ENCODE measurements around the gene IFNA6. TPM values are rescaled to one million over a fixed set of nuclear protein-coding genes. Genes with fewer than 3 reads are reported as not detected.
"Not testable (repeated sequence)": the region's sequence is repeated elsewhere in the genome, so short reads cannot be mapped to it uniquely, and the experiment has no call there.

IFNA6 gene
- not detected in 2 replicates for total RNA-seq

DNA sequence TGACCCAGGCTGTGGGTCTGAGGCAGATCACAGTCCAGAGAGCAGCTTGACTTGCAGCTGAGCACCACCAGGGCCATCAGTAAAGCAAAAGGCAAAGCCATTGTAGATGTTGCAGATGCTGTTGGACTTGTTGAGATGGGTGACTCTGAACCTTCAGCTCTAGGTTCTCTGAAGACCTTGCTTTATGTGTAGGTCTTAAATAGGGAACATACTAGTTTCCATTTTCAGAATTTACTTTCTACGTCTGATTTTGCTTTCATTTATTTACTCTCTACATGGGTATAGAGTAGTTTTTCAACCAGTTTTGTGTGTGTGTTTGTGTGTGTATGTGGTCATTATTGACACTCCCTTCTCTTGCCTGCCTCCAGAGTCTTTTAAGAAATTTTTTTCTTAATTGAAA lies at the start of gene IFNA6:
IFNA6 (minus strand) TSS at position 101 of the 400 bp plus-strand sequence; CDS start at position 101, 0 bp downstream.
- intact Hi-C loops (cut with micrococcal nuclease) = no loop called here

DNA sequence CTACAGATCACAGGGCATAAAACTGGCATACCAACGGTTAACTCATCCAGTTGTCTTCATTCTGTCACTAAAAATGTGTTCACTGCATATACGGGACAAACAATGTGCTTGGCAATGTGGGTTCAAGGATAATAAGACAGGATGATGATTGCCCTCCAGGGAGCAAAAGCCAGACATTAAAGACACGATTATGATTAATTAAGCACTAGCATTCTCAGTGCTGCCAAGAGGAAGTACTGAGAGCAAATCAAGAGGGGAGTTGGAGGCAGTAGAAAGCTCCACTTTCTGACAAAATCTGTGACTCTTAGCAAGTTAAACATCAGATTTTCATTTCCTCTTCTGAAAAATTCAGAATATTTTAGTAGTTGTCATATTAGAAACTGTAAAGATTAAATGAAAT lies 49.3 kb upstream of the IFNA6 start:
- intact Hi-C loops (cut with micrococcal nuclease) = loop anchor here (10.0 kb wide), 1 partner anchor 165 kb away; no protein-coding TSS in a partner anchor

DNA sequence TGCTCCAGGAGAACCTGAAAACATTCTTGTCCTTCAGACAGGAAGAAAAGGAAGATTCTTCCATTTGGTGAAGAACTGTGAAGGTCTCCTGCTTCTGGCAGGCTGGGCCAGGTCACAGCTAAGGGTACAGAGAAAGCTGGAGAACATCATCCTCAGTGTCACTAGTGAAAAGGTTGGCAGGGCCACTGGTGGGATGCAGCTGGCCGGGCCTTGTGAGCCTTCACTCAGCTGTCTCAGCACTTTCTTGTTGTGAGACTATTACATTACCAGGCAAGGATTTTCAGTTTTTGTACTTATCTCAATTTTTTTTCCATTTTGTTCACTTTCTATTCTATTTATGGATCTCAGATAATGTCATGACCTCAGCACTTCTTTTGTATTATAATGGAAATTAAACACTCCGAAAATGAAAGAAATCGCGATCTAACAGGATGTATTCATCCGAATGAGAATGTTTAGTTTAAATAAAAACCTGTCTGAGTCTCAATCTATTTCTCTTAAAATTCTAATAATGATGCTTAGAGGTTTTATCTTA lies 48.3 kb upstream of the IFNA6 start:
- intact Hi-C loops (cut with micrococcal nuclease) = loop anchor here (10.0 kb wide), 1 partner anchor 164 kb away; no protein-coding TSS in a partner anchor

DNA sequence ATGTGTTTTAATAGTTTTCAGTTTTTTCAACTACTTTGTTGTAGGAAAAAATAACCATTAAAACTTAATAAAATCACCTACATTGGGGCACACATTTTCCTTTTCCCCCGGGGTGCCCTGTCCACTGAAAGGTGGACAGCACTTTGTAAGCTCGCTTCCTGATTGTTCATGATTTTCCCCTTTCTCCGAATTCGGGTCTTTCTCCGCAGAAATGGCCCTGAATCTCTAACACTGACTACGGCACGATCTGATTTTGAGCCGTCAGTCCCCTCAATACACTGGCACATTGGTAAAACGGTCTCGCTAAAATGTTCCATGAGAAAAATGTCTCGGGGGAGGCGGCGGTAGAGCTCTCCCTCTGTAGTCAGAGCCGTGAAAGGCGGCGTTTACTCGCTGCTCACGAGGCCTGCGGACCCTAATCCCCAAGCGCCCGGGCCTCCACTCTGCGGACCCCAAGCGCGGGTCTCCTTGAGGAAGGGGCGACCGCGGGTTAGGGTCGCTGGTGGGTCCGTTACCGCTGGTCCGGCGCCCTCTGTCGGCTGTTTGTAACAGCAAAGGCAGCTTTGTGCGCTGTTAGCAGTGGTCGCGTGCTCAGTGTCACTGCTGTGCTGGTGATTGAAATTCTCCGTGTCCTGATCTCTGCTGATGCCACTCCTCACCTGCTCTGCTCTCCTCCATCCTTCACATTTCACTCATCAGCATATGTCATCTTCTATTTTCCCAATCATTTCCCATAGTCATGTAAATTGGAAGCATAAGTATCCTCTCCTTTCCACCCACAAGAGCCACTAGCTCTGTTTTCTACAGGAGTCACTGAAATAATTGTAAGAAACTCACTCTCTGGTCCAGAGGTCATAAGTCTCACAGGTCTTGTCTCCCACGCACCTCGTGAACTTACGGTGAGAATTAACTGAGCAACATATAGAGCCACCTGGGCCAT lies 45.4 kb upstream of the IFNA6 start:
- intact Hi-C loops (cut with micrococcal nuclease) = loop anchor here (1.0 to 10.0 kb wide), 5 partner anchors 38 to 161 kb away; partner anchors contain the start of gene KLHL9

DNA sequence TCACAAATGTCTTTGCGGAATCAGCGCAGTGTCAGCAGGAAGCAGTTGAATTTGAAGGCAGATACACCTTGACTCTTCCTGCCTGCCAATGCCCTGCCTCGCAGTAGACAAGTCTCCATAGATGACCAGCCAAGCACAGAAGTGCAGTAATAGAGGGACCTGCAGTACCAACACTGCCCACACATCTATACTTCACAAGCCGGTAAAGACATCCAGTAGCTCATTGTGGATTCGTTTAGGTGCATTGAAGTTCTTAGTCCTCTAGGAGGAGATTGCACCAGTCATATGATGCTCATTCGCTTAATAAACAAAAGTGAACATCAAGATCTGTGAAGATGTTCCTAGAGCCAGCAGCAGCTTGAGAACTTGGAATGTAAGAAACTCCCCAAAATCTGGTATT lies 41.6 kb upstream of the IFNA6 start:
- intact Hi-C loops (cut with micrococcal nuclease) = loop anchor here (10.0 kb wide), 1 partner anchor 157 kb away; no protein-coding TSS in a partner anchor

DNA sequence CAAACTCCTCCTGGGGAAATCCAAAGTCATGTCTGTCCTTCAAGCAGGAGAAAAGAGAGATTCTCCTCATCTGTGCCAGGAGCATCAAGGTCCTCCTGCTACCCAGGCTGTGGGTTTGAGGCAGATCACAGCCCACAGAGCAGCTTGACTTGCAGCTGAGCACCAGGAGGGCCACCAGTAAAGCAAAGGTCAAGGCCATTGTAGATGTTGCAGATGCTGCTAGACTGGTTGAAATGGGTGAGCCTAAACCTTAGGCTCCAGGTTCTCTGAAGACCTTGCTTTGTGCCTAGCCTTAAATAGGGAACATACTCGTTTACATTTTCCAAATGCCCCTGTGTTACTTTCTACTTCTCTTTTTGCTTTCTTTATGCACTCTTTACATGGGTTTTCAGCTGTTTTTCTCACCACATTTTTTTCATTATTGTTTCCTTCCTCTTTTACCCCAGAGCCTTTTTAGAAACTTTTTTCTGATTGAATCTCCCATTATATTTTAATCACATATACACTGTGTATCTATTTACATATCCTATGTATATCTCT lies 34.5 kb upstream of the IFNA6 start, which contains the start of gene IFNA2:
IFNA2 (minus strand) TSS at position 268 of the 540 bp plus-strand sequence; CDS start at position 199, 69 bp downstream.
- intact Hi-C loops (cut with micrococcal nuclease) = no loop called here

DNA sequence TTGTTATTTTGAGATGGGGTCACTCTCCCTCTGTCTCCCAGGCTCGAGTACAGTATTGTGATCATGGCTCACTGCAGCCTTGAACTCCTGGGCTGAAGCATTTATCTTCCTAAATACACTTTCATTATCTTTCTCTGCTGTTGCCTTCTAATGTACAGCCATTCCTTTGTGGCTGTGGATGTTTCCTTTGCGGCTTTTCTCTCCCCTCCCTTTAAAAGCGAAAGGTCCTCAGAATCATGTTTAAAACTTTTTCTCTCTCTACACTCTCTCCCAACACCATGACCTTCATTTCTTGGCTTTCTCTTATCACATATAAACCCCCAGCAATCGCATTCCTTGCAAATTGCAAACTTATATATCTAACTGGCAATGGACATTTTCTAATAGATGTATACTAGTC lies 32.9 kb upstream of the IFNA6 start:
- intact Hi-C loops (cut with micrococcal nuclease) = no loop called here

DNA sequence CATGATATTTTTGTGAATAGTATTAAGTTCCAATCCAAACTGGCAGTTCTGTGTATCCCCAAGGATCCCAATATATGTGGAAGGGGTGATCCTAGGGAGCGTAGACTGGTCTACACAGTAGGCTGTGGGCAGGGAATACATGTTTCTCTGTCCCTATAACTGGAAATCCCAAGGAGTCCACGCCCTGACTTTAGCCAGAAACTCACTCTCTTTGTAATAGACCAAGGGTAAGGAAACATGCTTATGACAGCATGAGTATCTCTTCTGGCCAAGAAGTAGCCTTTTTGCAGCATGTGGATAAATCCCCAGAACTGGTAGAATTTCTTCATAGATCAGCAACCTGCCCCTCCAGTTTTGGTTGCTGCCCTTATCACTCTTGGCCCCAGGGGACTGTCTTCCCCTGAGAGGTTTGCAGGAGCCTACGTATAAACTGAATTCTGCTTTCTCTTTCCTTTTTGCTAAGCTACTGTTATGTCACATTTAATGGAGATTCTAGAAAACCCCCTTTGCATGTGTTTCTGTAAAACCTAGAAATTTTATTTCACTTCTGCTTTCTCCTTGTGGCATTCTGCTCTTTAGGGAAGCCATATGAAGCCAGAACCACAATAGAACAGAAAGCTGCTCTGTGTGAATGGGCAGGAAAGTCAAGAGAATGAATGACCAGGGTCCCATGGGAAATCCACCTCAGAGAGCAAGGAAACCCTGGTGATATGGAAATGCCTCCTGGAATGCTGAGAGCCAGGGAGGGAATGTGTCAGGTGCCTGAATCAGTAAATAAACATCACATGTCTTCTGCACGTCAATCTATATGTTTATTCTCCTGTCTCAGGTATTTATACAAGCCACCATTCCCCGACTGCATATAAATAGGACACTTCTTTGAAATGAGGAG lies 31.0 kb upstream of the IFNA6 start:
- intact Hi-C loops (cut with micrococcal nuclease) = loop anchor here (1.0 kb wide), 2 partner anchors 24 to 45 kb away; no protein-coding TSS in a partner anchor

DNA sequence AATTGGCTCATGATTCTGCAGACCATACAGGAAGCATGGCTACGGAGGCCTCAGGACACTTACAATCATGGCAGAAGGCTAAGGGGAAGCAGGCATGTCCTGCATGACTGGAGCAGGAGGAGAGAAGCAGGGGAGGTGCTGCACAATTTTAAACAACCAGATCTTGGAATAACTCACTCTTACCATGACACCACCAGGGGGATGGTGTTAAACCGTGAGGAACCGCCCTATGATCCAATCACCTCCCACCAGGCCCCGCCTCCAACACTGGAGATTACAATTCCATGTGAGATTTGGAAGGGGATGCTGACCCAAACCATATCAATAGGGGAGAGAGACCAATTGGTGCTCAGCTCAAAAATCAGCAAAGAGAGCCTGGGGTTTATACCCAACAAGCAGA lies 20.8 kb upstream of the IFNA6 start:
- intact Hi-C loops (cut with micrococcal nuclease) = not testable (repeated sequence)

DNA sequence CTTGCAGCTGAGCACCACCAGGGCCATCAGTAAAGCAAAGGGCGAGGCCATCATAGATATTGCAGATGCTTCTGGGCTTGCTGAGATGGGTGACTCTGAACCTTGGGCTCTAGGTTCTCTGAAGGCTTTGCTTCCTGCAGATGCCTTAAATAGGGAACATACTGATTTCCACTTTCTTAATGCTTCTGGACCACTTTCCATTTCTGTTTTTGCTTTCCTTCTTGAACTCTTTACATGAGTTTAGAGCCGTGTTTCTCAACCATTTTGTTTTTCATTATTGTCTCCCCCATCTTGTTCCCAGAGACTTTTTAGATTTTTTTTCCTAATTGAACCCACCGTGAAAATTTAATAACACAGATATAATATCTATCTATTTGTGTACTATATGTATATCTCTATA lies 17.3 kb upstream of the IFNA6 start, which contains the start of gene IFNA13:
IFNA13 (minus strand) TSS at position 101 of the 400 bp plus-strand sequence; CDS start at position 54, 47 bp downstream.
- intact Hi-C loops (cut with micrococcal nuclease) = no loop called here

DNA sequence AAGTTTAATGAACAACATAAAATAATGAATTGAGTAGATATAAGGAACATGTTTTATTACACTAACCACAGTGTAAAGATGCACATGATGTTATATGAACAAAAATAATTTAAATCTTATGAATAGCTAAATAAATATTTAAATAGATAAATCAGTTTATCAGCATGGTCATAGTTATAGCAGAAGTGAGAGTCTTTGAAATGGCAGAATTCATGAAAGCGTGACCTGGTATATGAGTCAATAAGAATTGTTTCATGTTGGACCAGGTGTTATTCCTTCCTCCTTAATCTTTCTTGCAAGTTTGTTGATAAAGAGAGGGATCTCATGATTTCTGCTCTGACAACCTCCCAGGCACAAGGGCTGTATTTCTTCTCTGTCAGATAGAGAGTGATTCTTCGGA lies 16.5 kb upstream of the IFNA6 start:
- intact Hi-C loops (cut with micrococcal nuclease) = not testable (repeated sequence)

DNA sequence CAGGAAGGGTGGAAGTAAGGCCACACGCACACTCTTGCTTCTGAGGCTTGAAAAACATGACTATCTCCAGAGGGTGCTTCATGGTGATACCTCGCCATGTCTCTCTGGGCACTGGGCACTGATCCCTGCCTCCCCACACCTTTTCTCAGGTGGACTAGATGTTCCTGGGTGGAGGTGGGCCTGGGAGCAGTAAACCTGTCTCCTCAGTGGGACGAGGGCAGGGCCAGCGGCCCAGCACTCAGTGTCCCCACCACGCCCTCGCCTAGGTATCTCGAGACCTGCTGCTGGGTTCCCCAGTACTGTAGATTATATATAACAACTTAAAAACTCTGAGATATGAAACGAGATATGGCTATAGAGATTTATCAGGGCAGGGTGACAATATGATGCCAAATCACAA lies 11.6 kb upstream of the IFNA6 start:
- intact Hi-C loops (cut with micrococcal nuclease) = no loop called here

DNA sequence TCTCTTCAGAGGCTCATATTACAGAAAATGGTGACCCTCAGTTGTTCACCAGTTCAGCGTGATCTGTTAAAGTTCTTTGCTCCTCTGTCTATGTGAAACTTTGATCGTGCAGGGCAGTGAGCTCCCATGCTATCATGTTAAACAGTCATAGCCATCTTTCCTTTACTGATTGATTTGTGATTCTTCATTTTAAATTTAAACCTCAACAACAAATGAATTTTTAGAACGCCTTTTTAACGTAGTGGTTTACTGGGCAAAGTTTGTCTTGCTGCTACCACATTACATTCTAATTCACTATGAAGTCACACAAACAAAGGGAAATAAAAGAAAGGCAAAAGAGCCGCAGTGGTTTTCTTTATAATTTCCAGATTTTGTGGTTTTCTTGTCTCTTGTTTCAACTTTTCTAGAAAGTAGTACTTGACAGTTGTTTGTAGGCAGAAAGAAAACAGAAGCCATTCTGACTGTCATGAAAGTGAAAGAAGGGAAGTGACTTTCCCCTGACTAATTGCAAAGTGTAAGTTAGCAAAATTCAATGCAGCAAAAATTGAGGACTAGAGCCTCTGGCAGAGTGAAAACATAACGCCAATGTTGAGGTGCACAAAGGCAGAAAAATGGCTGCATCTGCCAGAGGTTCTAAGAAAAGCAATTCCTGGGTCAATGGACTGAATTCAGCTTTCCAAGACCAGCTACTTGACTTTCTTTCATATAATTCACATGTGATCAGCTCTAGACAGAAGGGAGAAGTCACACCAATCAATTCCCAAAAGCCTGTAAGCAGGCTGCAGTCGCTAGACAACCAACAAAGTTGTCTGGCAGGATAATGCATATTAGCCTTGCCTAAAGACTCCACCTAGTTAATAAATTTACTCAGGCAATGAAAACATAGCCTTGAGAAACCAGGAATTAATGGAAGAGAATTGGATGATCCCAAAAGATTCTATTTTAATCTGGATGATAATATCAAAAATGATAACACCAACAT lies 7.1 kb upstream of the IFNA6 start:
- intact Hi-C loops (cut with micrococcal nuclease) = loop anchor here (1.0 kb wide), 3 partner anchors 22 to 39 kb away; partner anchors contain the start of gene KLHL9

DNA sequence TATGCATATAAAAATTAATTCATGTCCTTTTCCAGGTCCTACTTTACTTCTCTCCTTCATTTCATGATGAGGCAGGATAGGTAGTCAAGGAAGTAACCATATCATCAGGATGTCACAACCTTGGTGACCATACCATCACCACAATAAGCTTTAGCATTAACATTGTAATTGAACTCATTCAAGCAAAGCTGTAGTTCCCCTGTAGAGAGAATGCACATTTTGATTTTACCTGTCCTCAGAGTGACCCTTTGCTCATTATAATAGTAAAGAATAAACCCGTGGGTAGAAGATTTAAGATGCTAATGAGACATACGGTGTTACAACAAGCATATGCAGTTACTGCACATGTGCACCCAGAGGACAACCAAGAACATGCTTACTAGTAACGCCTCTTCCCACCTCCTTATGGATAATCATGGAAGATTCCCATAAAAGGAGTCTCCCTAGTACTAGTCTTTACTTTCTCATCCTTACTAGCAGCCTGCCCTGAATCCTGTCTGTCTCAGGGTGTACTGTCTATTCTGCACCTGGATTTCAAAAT lies 2.2 kb downstream of the IFNA6 start:
- intact Hi-C loops (cut with micrococcal nuclease) = no loop called here

DNA sequence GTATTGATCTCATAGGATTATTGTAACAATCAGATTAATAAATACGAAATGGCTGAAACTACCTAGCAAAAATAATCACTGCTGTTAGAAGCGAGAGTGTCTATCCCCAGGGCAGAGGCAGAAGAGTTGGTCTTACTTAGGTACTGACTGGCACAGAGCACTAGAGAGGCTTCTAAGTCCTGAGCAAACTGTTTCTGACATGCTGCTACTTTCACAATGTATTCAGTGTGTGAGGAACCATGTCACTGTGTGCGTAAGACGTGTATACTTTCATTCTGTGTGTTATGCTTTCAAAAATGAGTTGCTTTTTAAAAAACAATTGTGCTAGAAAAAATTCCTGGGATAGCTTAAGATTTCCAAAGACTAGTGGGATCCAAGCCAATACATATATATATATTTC lies 10.0 kb downstream of the IFNA6 start:
- intact Hi-C loops (cut with micrococcal nuclease) = no loop called here

DNA sequence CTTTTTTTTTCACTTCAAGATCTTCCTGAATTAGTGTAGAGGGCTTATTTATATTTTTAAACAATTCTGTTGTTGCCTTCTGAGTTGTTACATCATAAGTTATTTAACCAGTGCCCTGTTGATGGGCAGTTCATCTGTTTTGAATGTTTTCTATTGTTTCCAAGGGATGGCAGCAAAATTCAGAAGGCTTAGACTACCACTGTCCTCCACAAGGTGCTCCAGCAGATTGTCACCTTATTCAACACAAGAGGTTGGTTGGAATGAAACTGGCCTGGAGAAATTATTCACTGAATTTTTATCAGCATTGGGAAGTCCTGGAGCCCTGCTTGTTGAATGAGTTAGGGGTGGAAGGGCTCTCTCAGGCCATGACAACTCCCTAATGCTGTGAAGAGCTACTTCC lies 14.2 kb downstream of the IFNA6 start:
- intact Hi-C loops (cut with micrococcal nuclease) = loop anchor here (1.0 to 10.0 kb wide), 2 partner anchors 45 to 658 kb away; partner anchors contain the start of genes CDKN2A and CDKN2B-AS1

DNA sequence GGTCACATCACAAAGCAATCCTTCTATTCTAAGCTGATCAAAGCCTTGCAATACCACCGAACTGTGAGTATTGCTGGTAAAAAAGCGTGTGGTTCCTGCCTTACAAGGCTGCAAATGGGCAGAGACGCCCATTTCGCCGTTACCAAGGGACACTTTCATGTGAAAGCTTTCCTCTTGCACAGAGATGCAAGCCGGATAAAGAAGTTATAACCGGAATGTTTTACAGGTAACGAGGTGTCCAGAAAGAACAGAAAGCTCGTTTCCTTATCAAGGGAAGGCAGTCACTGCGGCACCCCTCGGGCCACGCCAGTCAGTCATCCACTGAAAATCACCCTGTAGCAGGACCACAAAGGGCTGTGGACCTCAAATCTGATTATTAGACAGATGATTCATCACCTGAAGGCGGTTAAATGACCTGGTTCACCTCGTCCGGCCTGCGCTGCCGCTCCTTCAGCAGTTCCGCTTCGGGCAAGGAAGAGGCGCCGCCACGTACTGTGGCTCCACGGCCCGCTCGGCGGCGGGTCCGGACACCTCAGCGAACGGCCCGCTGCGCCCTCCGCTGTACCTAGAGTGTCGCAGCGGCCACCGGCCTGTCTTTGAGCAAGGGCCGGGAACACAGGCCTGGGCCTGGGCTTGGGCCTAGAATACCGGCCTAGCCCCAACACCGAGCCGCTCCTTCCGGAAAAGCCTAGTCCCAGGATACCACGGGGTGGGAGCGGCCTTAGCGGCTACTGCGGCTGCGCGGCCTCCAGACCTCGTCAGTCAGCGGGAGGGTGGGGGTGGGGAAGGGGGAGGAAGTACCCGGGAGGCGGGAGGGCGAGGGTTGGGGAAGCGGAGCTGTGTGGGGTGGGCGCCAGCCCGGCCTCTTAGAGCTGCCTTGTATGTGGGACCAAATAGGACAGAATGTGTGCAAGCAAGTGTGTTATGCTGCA lies 15.7 kb downstream of the IFNA6 start, which contains the start of gene KLHL9:
KLHL9 (minus strand) TSS at position 704 of the 932 bp plus-strand sequence; CDS start at position 159, 545 bp downstream.
- intact Hi-C loops (cut with micrococcal nuclease) = loop anchor here (1.0 to 10.0 kb wide), 5 partner anchors 22 to 660 kb away; partner anchors contain the start of genes CDKN2A, CDKN2B-AS1 and MTAP

DNA sequence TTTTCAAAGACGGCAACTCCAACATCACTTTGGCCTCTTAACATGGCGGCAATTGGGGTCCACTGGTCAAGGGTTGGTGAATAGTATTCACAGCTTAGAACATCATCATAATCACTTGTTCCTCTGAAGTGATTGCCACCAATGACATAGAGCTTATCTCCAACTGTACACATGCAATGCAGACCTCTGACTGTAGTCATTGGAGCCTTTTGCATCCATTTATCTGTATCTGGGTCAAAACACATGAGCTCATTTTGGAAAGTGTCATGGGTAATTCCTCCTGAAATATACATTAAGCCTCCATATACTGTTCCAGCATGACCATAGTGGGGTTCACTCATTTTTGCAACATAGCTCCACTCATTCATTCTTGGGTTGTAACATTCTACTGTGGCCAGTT lies 17.5 kb downstream of the IFNA6 start:
- intact Hi-C loops (cut with micrococcal nuclease) = loop anchor here (5.0 to 10.0 kb wide), 2 partner anchors 244 to 662 kb away; partner anchors contain the start of genes CDKN2A and CDKN2B-AS1
